H1 (cell line): ENCODE results near the gene PXDN. TPM values are rescaled to one million over a fixed set of nuclear protein-coding genes. Genes with fewer than 3 reads are reported as not detected.

Experiments
- CTCF ChIA-PET: fragments of 300-600 bp; sonication (Branson Sonifier 250); formaldehyde crosslinking; loops from one replicate; lab custom pipeline; 2021; ENCODE audit not compliant: partially characterized antibody; lab: Charles Lee
- POLR2A ChIA-PET: fragments of 300-600 bp; sonication (Branson Sonifier 250); formaldehyde crosslinking; loops from one replicate; lab custom pipeline; 2021; ENCODE audit warnings: inconsistent platforms; ENCODE audit not compliant: partially characterized antibody; lab: Charles Lee
- DNase-seq, 2 experiments: peaks; one replicate each; pipeline versions ENCODE4 v3.0.0 to v3.0.0-alpha.2; 2010 to 2022; ENCODE audit warnings: low spot score in 2 of 2, low read depth in 1 of 2, mixed read lengths in 1 of 2
- FAIRE-seq: peaks from 2 replicates; lab custom pipeline; 2011; peaks lifted over from hg19 to GRCh38; lab: Jason Lieb, UNC
- H2AFZ ChIP-seq: 2 replicates; pipeline ENCODE4 v1.8.1; 2012; ENCODE audit warnings: low read length, inconsistent platforms
- H2AK5ac ChIP-seq: 2 replicates; pipeline ENCODE4 v1.6.1; 2013; ENCODE audit warnings: low read depth, low read length
- H2BK120ac ChIP-seq: replicated peaks from 2 replicates; pipeline ENCODE3; 2013; ENCODE audit warnings: low read depth, low read length, inconsistent platforms
- H2BK12ac ChIP-seq: 2 replicates; pipeline ENCODE4 v1.6.1; 2013; ENCODE audit warnings: low read depth, low read length
- H2BK15ac ChIP-seq: 2 replicates; pipeline ENCODE4 v1.6.1; 2013; ENCODE audit warnings: low read length
- H2BK20ac ChIP-seq: 2 replicates; pipeline ENCODE4 v1.6.1; 2013; ENCODE audit warnings: low read length
- H2BK5ac ChIP-seq: 2 replicates; pipeline ENCODE4 v1.6.1; 2013; ENCODE audit warnings: low read depth, low read length
- H3K14ac ChIP-seq: 2 replicates; pipeline ENCODE4 v1.6.1; 2013; ENCODE audit warnings: inconsistent platforms; ENCODE audit not compliant: insufficient read length
- H3K18ac ChIP-seq: 2 replicates; pipeline ENCODE4 v1.6.1; 2013; ENCODE audit warnings: low read length; ENCODE audit errors: extremely low read depth
- H3K23ac ChIP-seq: 2 replicates; pipeline ENCODE4 v1.6.1; 2013; ENCODE audit warnings: inconsistent platforms; ENCODE audit not compliant: insufficient read length
- H3K23me2 ChIP-seq: 2 replicates; pipeline ENCODE4 v1.6.1; 2013; ENCODE audit warnings: low read depth, low read length
- H3K27ac ChIP-seq: 2 replicates; pipeline ENCODE4 v1.6.1; 2011; ENCODE audit warnings: low read depth, low read length, inconsistent platforms
- H3K27me3 ChIP-seq, 4 experiments: replicated peaks in 1 of 4; 1 replicate in 1 of 4; 2 replicates in 3 of 4; pipeline versions ENCODE4 v1.6.1 to v1.8.1; 2011 to 2013; ENCODE audit warnings: low read length in 3 of 4, mild to moderate bottlenecking in 3 of 4, inconsistent platforms in 2 of 4, mixed read lengths in 2 of 4, moderate library complexity in 1 of 4; ENCODE audit not compliant: control insufficient read depth in 3 of 4, insufficient read depth in 3 of 4; ENCODE audit errors: extremely low read depth in 1 of 4
- H3K36me3 ChIP-seq, 4 experiments: 2 replicates each; pipeline versions ENCODE4 v1.6.1 to v1.8.1; 2011 to 2013; ENCODE audit warnings: mild to moderate bottlenecking in 4 of 4, low read length in 3 of 4, moderate library complexity in 2 of 4, control low read depth in 1 of 4, inconsistent platforms in 1 of 4; ENCODE audit not compliant: insufficient read depth in 4 of 4, control insufficient read depth in 2 of 4
- H3K4ac ChIP-seq: replicated peaks from 2 replicates; pipeline ENCODE3; 2013; ENCODE audit warnings: low read length, low read depth, mixed read lengths, inconsistent platforms; ENCODE audit not compliant: insufficient read length
- H3K4me1 ChIP-seq, 4 experiments: replicated peaks in 1 of 4; 1 replicate in 1 of 4; 2 replicates in 3 of 4; pipeline versions ENCODE4 v1.6.1 to v1.8.1; 2011 to 2013; ENCODE audit warnings: low read length in 3 of 4, inconsistent platforms in 2 of 4, mixed read lengths in 1 of 4; ENCODE audit not compliant: insufficient read depth in 4 of 4, control insufficient read depth in 3 of 4
- H3K4me2 ChIP-seq, 2 experiments: 2 replicates each; pipeline versions ENCODE4 v1.6.1 to v1.8.1; 2011 to 2013; ENCODE audit warnings: low read depth in 2 of 2, low read length in 2 of 2, control low read depth in 1 of 2, inconsistent platforms in 1 of 2, mild to moderate bottlenecking in 1 of 2; ENCODE audit not compliant: insufficient read depth in 1 of 2
- H3K4me3 ChIP-seq, 4 experiments: fragments of 200-600, 300-600 bp in 1 of 4; sonication (generic), shearing (Covaris generic), sonication (Bioruptor Twin) in 1 of 4; 2 replicates each; pipeline versions ENCODE4 v1.5.1 to v1.8.1; 2011 to 2016; ENCODE audit warnings: low read length in 4 of 4, low read depth in 3 of 4, control low read depth in 2 of 4, inconsistent platforms in 2 of 4, mild to moderate bottlenecking in 2 of 4, mixed read lengths in 1 of 4, moderate library complexity in 1 of 4; ENCODE audit not compliant: insufficient read depth in 2 of 4; ENCODE audit errors: extremely low read depth in 1 of 4
- H3K56ac ChIP-seq: replicated peaks from 2 replicates; pipeline ENCODE3; 2013; ENCODE audit warnings: low read depth, mild to moderate bottlenecking, mixed read lengths, low read length, inconsistent platforms; ENCODE audit not compliant: insufficient read length
- H3K79me1 ChIP-seq: 2 replicates; pipeline ENCODE4 v1.6.1; 2013; ENCODE audit warnings: low read depth, low read length, control low read depth
- H3K79me2 ChIP-seq, 2 experiments: 2 replicates each; pipeline versions ENCODE4 v1.6.1 to v1.8.1; 2012 to 2013; ENCODE audit warnings: low read length in 2 of 2, mild to moderate bottlenecking in 2 of 2, inconsistent platforms in 1 of 2; ENCODE audit not compliant: insufficient read depth in 2 of 2, control insufficient read depth in 1 of 2
- H3K9ac ChIP-seq, 4 experiments: replicated peaks in 1 of 4; 1 replicate in 1 of 4; 2 replicates in 3 of 4; pipeline versions ENCODE4 v1.6.1 to v1.8.1; 2011 to 2013; ENCODE audit warnings: low read depth in 3 of 4, low read length in 3 of 4, control low read depth in 2 of 4, mild to moderate bottlenecking in 2 of 4, moderate library complexity in 2 of 4, inconsistent platforms in 1 of 4; ENCODE audit errors: extremely low read depth in 1 of 4
- H3K9me3 ChIP-seq, 2 experiments: 2 replicates each; pipeline versions ENCODE4 v1.6.1 to v1.8.1; 2012 to 2013; ENCODE audit warnings: mild to moderate bottlenecking in 2 of 2, moderate library complexity in 2 of 2, control low read depth in 1 of 2, inconsistent platforms in 1 of 2, low read depth in 1 of 2, low read length in 1 of 2, mixed read lengths in 1 of 2; ENCODE audit not compliant: insufficient read depth in 2 of 2
- H4K20me1 ChIP-seq, 2 experiments: replicated peaks in 1 of 2; 2 replicates each; pipeline versions ENCODE3 to v1.8.1; 2011 to 2013; ENCODE audit warnings: inconsistent platforms in 2 of 2, low read length in 2 of 2, mild to moderate bottlenecking in 1 of 2; ENCODE audit not compliant: insufficient read depth in 2 of 2, control insufficient read depth in 1 of 2
- H4K5ac ChIP-seq: 2 replicates; pipeline ENCODE4 v1.6.1; 2013; ENCODE audit warnings: low read length, low read depth, mixed read lengths, inconsistent platforms; ENCODE audit not compliant: insufficient read length
- H4K8ac ChIP-seq: 2 replicates; pipeline ENCODE4 v1.8.0; 2013; ENCODE audit warnings: mild to moderate bottlenecking, moderate library complexity, low read length, inconsistent platforms; ENCODE audit not compliant: insufficient read depth; ENCODE audit errors: extremely low read depth
- H4K91ac ChIP-seq: replicated peaks from 2 replicates; pipeline ENCODE3; 2013; ENCODE audit warnings: low read length, mixed read lengths, inconsistent platforms; ENCODE audit not compliant: insufficient read length
- CBX8 ChIP-seq: fragments of 300-800, 300-1000 bp; sonication (generic); IDR thresholded peaks from 2 replicates; pipeline ENCODE4 v1.7.1; 2016; ENCODE audit warnings: low read depth, low read length, borderline replicate concordance
- CHD1 ChIP-seq: IDR thresholded peaks from 2 replicates; pipeline ENCODE4 v1.6.1; 2012; ENCODE audit warnings: low read depth, low read length, improper control_type of control experiment
- CREB1 ChIP-seq: IDR thresholded peaks from 2 replicates; pipeline ENCODE4 v1.6.1; 2012; ENCODE audit warnings: inconsistent platforms
- E2F6 ChIP-seq: IDR thresholded peaks from 2 replicates; pipeline ENCODE4 v1.6.1; 2012; ENCODE audit warnings: inconsistent platforms
- GABPA ChIP-seq: IDR thresholded peaks from 2 replicates; pipeline ENCODE4 v1.6.1; 2011; ENCODE audit warnings: mild to moderate bottlenecking, low read length, moderate library complexity, borderline replicate concordance; ENCODE audit not compliant: insufficient read depth
- KDM1A ChIP-seq: fragments of 200-600, 300-600 bp; sonication (generic); IDR thresholded peaks from 2 replicates; pipeline ENCODE4 v1.7.1; 2016; ENCODE audit warnings: mild to moderate bottlenecking, low read length, borderline replicate concordance
- PHF8 ChIP-seq: fragments of 200-600 bp; sonication (generic); conservative IDR thresholded peaks from 2 replicates; pipeline ENCODE4 v1.7.1; 2012; ENCODE audit warnings: low read depth, mild to moderate bottlenecking, inconsistent platforms, low read length, moderate library complexity
- POLR2AphosphoS5 ChIP-seq: IDR thresholded peaks from 2 replicates; pipeline ENCODE4 v1.6.1; 2011; ENCODE audit warnings: low read depth, low read length
- POU5F1 ChIP-seq: IDR thresholded peaks from 2 replicates; pipeline ENCODE4 v1.6.1; 2011; ENCODE audit warnings: low read depth, mild to moderate bottlenecking, low read length, moderate library complexity
- SAP30 ChIP-seq: fragments of 300-600 bp; sonication (generic); IDR thresholded peaks from 2 replicates; pipeline ENCODE4 v1.7.1; 2012; ENCODE audit warnings: low read length, moderate library complexity, mild to moderate bottlenecking, inconsistent platforms; ENCODE audit not compliant: insufficient read depth, insufficient replicate concordance
- SIRT6 ChIP-seq: IDR thresholded peaks from one replicate; pipeline ENCODE4 v1.7.1; 2012; ENCODE audit warnings: low read length, inconsistent platforms
- SIX5 ChIP-seq: IDR thresholded peaks from 2 replicates; pipeline ENCODE4 v1.6.1; 2011; ENCODE audit warnings: mild to moderate bottlenecking, low read depth, low read length
- TBP ChIP-seq: IDR thresholded peaks from 2 replicates; pipeline ENCODE4 v1.6.1; 2011; ENCODE audit warnings: low read depth, low read length, improper control_type of control experiment
- YY1 ChIP-seq: IDR thresholded peaks from 2 replicates; pipeline ENCODE4 v1.6.1; 2011; ENCODE audit warnings: low read depth, mild to moderate bottlenecking, low read length
- ZNF274 ChIP-seq: IDR thresholded peaks from 2 replicates; pipeline ENCODE4 v1.7.0; 2012; ENCODE audit warnings: low read length, borderline replicate concordance; ENCODE audit errors: extremely low read depth
- WGBS, 2 experiments: shearing (Covaris generic) in 1 of 2; methylation state at CpG; one replicate each; pipeline versions ENCODE4 v1.1.6 to v1.1.7; 2013 to 2015; ENCODE audit warnings: low lambda C conversion rate in 2 of 2, mixed read lengths in 2 of 2, inconsistent platforms in 1 of 2, low coverage in 1 of 2, missing lambda C conversion rate in 1 of 2; ENCODE audit not compliant: insufficient replicate concordance in 2 of 2, insufficient coverage in 1 of 2, insufficient read length in 1 of 2; ENCODE audit errors: extremely low coverage in 1 of 2, missing lambda C conversion rate in 1 of 2; 5-methylcytosine and 5-hydroxymethylcytosine counted together
- polyA plus RNA-seq, 7 experiments: library from polyadenylated mRNA; depleted of rRNA in 3 of 7; stranded (reverse) in 5 of 7; unstranded in 2 of 7; fragments of >200 nt in 5 of 7; fragments of 200-250 nt in 2 of 7; gene quantifications; 1 replicate in 5 of 7; 2 replicates in 1 of 7; 4 replicates in 1 of 7; pipeline versions ENCODE4 v1.2.1 to v1.2.3, GENCODE V29; 2011 to 2013; ENCODE audit warnings: missing spikeins in 2 of 7, mixed read lengths in 2 of 7
- total RNA-seq: library from RNA; stranded (reverse); fragmentation: NEBNext Ultra II Directional; extraction: Animal tissue kit (Norgen Biotek cat#: 25700); gene quantifications from 2 replicates; pipeline ENCODE4 v1.2.1, GENCODE V29; 2021

PXDN gene
- total and polyA plus RNA-seq, 2 of the 8 experiments (the other 6 are each of a cell fraction or from before 2014, with no cell fraction given), result 104 to 141 TPM

DNA sequence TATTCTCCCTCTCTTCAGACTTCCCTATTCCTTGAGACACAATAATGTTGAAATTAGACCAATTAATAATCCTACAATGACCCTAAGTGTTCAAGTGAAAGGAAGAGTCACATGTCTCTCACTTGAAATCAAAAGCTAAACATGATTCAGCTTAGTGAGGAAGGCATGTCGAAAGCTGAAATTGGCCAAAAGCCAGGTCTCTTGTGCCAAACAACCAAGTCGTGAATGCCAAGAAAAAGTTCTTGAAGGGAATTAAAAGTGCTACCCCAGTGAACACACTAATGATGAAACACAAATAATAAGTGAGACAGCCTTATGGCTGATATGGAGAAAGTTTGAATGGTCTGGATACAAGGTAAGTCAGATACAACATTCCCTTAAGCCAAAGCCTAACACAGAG is 115.4 kb downstream of the PXDN start:
- peaks cover 7 to 17% (median 12%) of the 10 kb centered on the region in 4 experiments for H3K4me1 ChIP-seq
- no peak overlapping the region for H2BK120ac ChIP-seq
- ChIA-PET CTCF (interaction anchor here (1.0 kb wide), 1 partner anchor 44 kb away, joined by 4 read pairs; no protein-coding TSS in a partner anchor), POLR2A (interaction anchor here (1.6 to 6.8 kb wide), 2 partner anchors 12 to 20 kb away, joined by 3 to 29 read pairs; no protein-coding TSS in a partner anchor)
- H3K79me1 ChIP-seq, result no peaks in the 10 kb centered on the region
- DNase-seq, result no peak
- no peak overlapping the region for H3K4ac ChIP-seq
- no peak overlapping the region for H3K4me3 ChIP-seq
- H2AK5ac ChIP-seq, result no peak overlapping the region
- 92% methylated on average over 2 of the region's 2 CpGs; no CpG with 5 or more reads in 1 of the 2 experiments for WGBS, 2 experiments
- H3K18ac ChIP-seq, result no peak overlapping the region
- no peak overlapping the region for H3K9ac ChIP-seq
- H2BK15ac ChIP-seq, result no peak overlapping the region
- FAIRE-seq, result no peak
- H2AFZ ChIP-seq, result no peak overlapping the region
- H3K27ac ChIP-seq, result no peak overlapping the region
- H2BK12ac ChIP-seq, result no peak overlapping the region
- H3K79me2 ChIP-seq, result no peaks in the 10 kb centered on the region
- no peak overlapping the region for H3K23ac ChIP-seq
- no peak overlapping the region for H4K8ac ChIP-seq
- no peaks in the 10 kb centered on the region for H3K9me3 ChIP-seq
- H3K14ac ChIP-seq, result no peak overlapping the region
- H4K5ac ChIP-seq, result no peak overlapping the region
- no peaks in the 10 kb centered on the region for H3K27me3 ChIP-seq
- no peak overlapping the region for H2BK20ac ChIP-seq
- peaks cover 2% of the 10 kb centered on the region; the same call in 1 of the 2 replicates for H3K23me2 ChIP-seq
- H3K36me3 ChIP-seq, result peaks cover 0 to 23% (median 10%) of the 10 kb centered on the region in 4 experiments; a peak in 5 of 8 replicates
- H2BK5ac ChIP-seq, result no peak overlapping the region
- no peak overlapping the region for H4K91ac ChIP-seq
- no peaks in the 10 kb centered on the region for H4K20me1 ChIP-seq
- no peak overlapping the region for H3K56ac ChIP-seq
- no peak overlapping the region for H3K4me2 ChIP-seq
- TF ChIP-seq KDM1A (no peak), YY1 (no peak), CBX8 (no peak), CREB1 (no peak), CHD1 (no peak), SIRT6 (no peak), PHF8 (no peak), SIX5 (no peak), GABPA (no peak), SAP30 (no peak), TBP (no peak), E2F6 (no peak), POU5F1 (no peak), POLR2AphosphoS5 (no peak), ZNF274 (no peak)
